VCaP (cell line): ENCODE measurements around the gene SLC36A4.

ENCODE experiments used
- H3K27ac ChIP-seq: fragments of 450-650 bp; 2 replicates; pipeline ENCODE4 v1.5.1; 2017
- TF ChIP-seq, protein P1 (sequence below): fragments of 450-650 bp; conservative IDR thresholded peaks from 2 replicates; pipeline ENCODE4 v1.5.1; 2017; ENCODE audit warnings: mild to moderate bottlenecking, moderate library complexity

The SLC36A4 gene

DNA sequence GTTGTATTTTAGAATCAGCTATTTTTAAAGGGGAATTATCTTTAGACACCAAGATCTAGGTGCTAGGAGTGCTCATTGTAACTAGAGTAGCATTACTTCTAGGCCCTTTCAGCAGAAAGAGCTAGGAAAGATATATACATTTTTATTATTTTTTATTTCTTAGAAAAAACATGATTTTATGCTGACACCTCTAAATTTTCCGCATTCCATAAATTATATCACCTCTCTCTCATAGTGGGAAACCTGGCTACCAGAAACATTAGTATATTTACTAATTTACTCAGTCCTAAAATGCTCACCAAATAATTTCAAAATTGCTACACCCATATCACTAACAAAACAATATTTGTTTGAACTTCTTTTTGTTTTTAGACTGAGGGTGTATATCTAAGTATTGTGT lies 32.1 kb upstream of the SLC36A4 start:
- peak overlapping the region; percentile 97 for H3K27ac ChIP-seq
- TF ChIP-seq, protein P1, sequence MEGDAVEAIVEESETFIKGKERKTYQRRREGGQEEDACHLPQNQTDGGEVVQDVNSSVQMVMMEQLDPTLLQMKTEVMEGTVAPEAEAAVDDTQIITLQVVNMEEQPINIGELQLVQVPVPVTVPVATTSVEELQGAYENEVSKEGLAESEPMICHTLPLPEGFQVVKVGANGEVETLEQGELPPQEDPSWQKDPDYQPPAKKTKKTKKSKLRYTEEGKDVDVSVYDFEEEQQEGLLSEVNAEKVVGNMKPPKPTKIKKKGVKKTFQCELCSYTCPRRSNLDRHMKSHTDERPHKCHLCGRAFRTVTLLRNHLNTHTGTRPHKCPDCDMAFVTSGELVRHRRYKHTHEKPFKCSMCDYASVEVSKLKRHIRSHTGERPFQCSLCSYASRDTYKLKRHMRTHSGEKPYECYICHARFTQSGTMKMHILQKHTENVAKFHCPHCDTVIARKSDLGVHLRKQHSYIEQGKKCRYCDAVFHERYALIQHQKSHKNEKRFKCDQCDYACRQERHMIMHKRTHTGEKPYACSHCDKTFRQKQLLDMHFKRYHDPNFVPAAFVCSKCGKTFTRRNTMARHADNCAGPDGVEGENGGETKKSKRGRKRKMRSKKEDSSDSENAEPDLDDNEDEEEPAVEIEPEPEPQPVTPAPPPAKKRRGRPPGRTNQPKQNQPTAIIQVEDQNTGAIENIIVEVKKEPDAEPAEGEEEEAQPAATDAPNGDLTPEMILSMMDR = no peak

DNA sequence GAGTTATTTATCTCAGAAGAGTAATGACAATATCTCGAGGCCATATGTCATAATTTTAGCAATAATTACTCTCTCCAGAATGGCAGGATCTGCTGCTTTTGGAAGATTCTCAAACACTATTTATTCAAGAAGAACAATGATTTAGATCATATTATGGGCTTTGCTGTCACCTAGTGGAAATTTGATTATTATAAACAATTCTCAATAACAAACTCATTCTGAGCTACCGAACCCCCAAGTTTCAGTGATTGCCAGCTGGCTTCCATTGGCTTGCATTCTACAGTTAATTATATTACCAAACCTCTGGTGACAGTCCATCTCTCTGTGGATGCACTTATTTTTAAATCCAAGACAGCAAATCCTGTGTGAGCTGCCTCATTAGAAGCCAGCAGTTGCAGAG lies 27.9 kb upstream of the SLC36A4 start:
- peak overlapping the region; percentile 97 for H3K27ac ChIP-seq
- TF ChIP-seq, protein P1 = peak; percentile 77

DNA sequence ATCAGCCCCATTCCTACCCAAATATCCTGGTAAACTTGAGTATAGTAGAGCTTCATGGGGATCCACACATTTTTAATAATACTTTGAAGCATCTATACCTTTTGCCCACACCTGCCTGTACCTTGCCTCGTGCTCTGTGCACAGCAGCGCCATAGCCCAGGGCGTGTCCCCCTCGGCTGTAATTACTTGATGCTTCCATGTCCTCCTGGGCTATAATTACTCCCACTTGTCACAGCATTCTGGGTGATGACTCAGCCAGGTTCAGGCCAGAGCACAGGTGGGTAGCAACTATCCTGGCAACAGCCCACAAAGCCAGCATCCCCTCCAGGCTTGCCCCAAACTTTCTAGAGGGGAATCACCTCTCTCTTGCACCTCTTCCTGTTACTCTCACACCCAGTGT lies 23.7 kb upstream of the SLC36A4 start:
- TF ChIP-seq, protein P1 = no peak
- H3K27ac ChIP-seq = no peak overlapping the region

DNA sequence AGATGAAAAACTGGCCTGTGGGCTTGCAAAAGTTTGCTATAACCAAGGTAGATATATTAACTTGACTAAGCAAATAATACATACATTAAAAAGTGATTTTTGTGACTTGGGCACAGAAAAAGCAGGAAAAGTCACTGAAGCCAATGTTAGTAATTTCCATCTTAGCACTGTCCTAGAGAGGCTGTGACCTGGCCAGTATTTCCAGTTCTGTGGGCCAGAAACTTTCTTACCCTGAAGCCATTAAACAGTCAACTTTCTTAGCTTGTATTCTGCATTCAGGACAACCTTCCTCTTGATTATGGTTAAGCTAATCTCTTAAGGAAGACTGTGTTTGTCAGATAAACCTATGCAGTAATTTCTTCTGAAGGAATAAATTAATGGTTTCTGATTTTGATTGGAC lies 22.3 kb upstream of the SLC36A4 start:
- TF ChIP-seq, protein P1 = no peak
- H3K27ac ChIP-seq = peak overlapping the region; percentile 72; the same call in 1 of the 2 replicates

DNA sequence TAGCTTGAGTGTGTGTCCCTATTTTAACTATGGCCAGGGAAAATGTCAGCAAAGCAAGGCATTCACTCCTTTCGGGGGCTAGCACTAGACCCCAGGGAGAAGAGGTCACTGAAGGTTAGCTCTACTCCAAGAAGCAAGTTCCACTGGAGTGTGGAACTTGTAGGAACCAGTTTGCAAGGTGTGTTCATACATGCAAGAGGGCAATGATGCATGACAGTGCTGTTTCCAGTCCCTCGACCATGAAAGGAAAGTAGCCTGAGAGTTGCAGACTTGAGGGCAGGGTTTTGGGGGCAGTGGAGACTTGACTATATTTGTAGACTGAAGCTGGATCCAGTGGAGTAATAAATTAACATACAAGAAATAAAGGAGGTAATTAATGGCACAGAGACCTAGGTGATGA lies 21.6 kb upstream of the SLC36A4 start:
- TF ChIP-seq, protein P1 = no peak
- peak overlapping the region; percentile 72; the same call in 1 of the 2 replicates for H3K27ac ChIP-seq

DNA sequence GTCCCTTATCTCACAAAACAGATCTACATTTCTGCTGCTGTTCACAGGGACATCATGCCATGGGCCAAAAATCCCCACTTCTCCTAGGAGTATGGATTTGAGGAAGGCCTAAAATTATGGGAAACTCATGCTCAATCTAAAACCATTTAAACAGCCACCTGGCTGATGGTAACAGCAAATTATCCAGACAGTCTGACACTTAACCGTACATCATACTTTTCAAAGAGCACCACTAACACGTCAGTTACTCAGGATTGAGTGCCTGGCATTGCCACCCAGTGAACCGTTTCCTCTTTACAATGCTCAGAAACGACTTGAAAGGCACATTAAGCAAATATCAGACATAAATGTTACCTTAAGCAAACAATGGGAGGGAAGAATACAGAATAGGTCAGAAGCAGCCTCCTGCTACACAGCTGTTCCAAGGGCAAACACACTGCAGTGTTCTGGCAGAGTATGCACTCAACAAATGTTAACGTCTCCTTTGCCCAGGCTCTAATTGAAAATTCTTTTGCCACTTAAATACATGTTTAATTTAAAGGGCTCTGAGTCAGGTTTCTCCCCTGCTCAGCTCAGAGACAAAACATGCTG lies 18.8 kb upstream of the SLC36A4 start:
- TF ChIP-seq, protein P1 = no peak
- H3K27ac ChIP-seq = peak overlapping the region; percentile 72

DNA sequence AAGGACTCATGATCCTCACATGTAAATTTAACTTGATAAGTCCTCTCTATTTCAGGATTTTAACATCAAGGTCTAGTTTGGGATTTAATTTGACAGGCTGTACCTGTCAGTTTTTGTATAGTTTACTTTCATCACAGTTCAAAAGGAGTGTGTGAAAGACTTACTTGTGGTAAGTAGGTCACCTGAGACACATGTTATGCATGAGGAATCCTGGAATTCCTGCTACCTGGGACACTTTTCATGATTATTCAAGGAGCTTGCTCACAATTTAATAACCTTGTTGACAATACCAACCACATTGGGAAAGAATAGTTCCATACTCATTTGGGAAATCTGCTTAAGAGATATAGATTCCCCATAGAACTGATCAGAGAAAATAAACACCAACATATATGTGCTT lies 15.8 kb upstream of the SLC36A4 start:
- H3K27ac ChIP-seq = no peak overlapping the region
- TF ChIP-seq, protein P1 = no peak
